GM12878 (cell line): Measurements from ENCODE around the gene ZACN. TPM values are rescaled to one million over a fixed set of nuclear protein-coding genes. Genes with fewer than 3 reads are reported as not detected.
A peak's percentile ranks its signal among the peaks of the same experiment; 100 is the strongest.

Experiments used
- ATAC-seq: fragments of 200-7000 bp; cut with Tn5 transposase; 3 replicates; pipeline ENCODE4 v1.9.1; 2020; ENCODE audit warnings: mild to moderate bottlenecking, moderate library complexity
- BruUV-seq: library from RNA; stranded (reverse); fragments of 400-500 nt; replicated peaks from 2 replicates; lab custom pipeline; 2021; lab: Mats Ljungman, UMichigan
- CTCF ChIA-PET: fragments of 300-600 bp; sonication (Branson Sonifier 250); formaldehyde crosslinking; extraction: SDS; loops from one replicate; lab custom pipeline; 2021; ENCODE audit warnings: inconsistent platforms; lab: Yijun Ruan, JAX
- POLR2A ChIA-PET: fragments of 350-600 bp; formaldehyde crosslinking; extraction: SDS; loops from one replicate; lab custom pipeline; 2021; ENCODE audit warnings: inconsistent platforms; lab: Charles Lee
- RAD21 ChIA-PET: fragments of 300-600 bp; sonication (Branson Sonifier 250); formaldehyde crosslinking; loops from one replicate; lab custom pipeline; 2023; ENCODE audit warnings: antibody characterized with exemption; ENCODE audit not compliant: unreplicated experiment; lab: Charles Lee
- SMC1A ChIA-PET: fragments of 300-600 bp; sonication (Branson Sonifier 250); formaldehyde crosslinking; loops from one replicate; lab custom pipeline; 2023; ENCODE audit not compliant: unreplicated experiment, uncharacterized antibody; lab: Charles Lee
- DNase-seq: peaks from one replicate; pipeline ENCODE4 v3.0.0-alpha.2; 2011; ENCODE audit warnings: low read depth, low spot score
- FAIRE-seq: peaks from 3 replicates; lab custom pipeline; 2011; peaks lifted over from hg19 to GRCh38; lab: Jason Lieb, UNC
- H2AFZ ChIP-seq: 2 replicates; pipeline ENCODE4 v1.6.0; 2011; ENCODE audit warnings: low read depth, low read length, control low read depth; ENCODE audit not compliant: control insufficient read depth
- H3K27ac ChIP-seq: 2 replicates; pipeline ENCODE4 v1.5.1; 2011; ENCODE audit warnings: control low read depth; ENCODE audit not compliant: control insufficient read depth, insufficient read depth
- H3K27me3 ChIP-seq, 2 experiments: replicated peaks in 1 of 2; 2 replicates each; pipeline versions ENCODE4 v1.6.0 to v1.6.1; 2011; ENCODE audit warnings: low read length in 1 of 2; ENCODE audit not compliant: control insufficient read depth in 2 of 2, insufficient read depth in 2 of 2
- H3K36me3 ChIP-seq, 2 experiments: 2 replicates each; pipeline ENCODE4 v1.5.1; 2011; ENCODE audit warnings: low read length in 1 of 2; ENCODE audit not compliant: control insufficient read depth in 2 of 2, insufficient read depth in 2 of 2
- H3K4me1 ChIP-seq: 2 replicates; pipeline ENCODE4 v1.6.1; 2011; ENCODE audit warnings: mild to moderate bottlenecking, low read length, moderate library complexity, mixed read lengths; ENCODE audit not compliant: control insufficient read depth, insufficient read depth
- H3K4me2 ChIP-seq: 2 replicates; pipeline ENCODE4 v1.6.0; 2011; ENCODE audit warnings: control low read depth; ENCODE audit not compliant: control insufficient read depth, insufficient read depth
- H3K4me3 ChIP-seq: fragments of 200-600 bp; sonication (generic); 2 replicates; pipeline ENCODE4 v1.5.1; 2016
- H3K79me2 ChIP-seq: 2 replicates; pipeline ENCODE4 v1.6.0; 2011; ENCODE audit warnings: low read length; ENCODE audit not compliant: control insufficient read depth, insufficient read depth
- H3K9ac ChIP-seq: 2 replicates; pipeline ENCODE4 v1.8.0; 2011; ENCODE audit warnings: low read length, control low read depth, mixed read lengths; ENCODE audit not compliant: control insufficient read depth, insufficient read depth
- H3K9me3 ChIP-seq: replicated peaks from 3 replicates; pipeline ENCODE4 v1.5.1; 2011; ENCODE audit warnings: mild to moderate bottlenecking, low read length; ENCODE audit not compliant: control insufficient read depth, insufficient read depth
- H4K20me1 ChIP-seq: 2 replicates; pipeline ENCODE4 v1.6.0; 2011; ENCODE audit not compliant: control insufficient read depth, insufficient read depth
- BACH1 ChIP-seq: fragments of 450-650 bp; IDR thresholded peaks from 2 replicates; pipeline ENCODE4 v1.6.1; 2017; ENCODE audit warnings: mild to moderate bottlenecking, borderline replicate concordance
- BRCA1 ChIP-seq: IDR thresholded peaks from 2 replicates; pipeline ENCODE4 v1.6.1; 2011; ENCODE audit warnings: low read depth, low read length, improper control_type of control experiment
- CHD1 ChIP-seq: IDR thresholded peaks from 2 replicates; pipeline ENCODE4 v1.6.1; 2012; ENCODE audit warnings: low read depth, low read length, improper control_type of control experiment
- CREB1 ChIP-seq: IDR thresholded peaks from 2 replicates; pipeline ENCODE4 v1.6.1; 2012; ENCODE audit warnings: low read depth, mild to moderate bottlenecking, inconsistent platforms
- CUX1 ChIP-seq: IDR thresholded peaks from 2 replicates; pipeline ENCODE4 v1.6.1; 2012; ENCODE audit warnings: improper control_type of control experiment, low read depth, low read length; ENCODE audit not compliant: insufficient replicate concordance
- KDM1A ChIP-seq: fragments of 200-600 bp; sonication (generic); IDR thresholded peaks from 2 replicates; pipeline ENCODE4 v1.6.1; 2016; ENCODE audit warnings: borderline replicate concordance
- NBN ChIP-seq: fragments of 450-650 bp; IDR thresholded peaks from 2 replicates; pipeline ENCODE4 v1.6.1; 2016
- NFYB ChIP-seq: IDR thresholded peaks from 2 replicates; pipeline ENCODE4 v1.6.1; 2011; ENCODE audit warnings: low read depth, mild to moderate bottlenecking, low read length, improper control_type of control experiment, moderate library complexity; ENCODE audit not compliant: insufficient read depth
- PAX8 ChIP-seq: fragments of 450-650 bp; IDR thresholded peaks from 2 replicates; pipeline ENCODE4 v1.6.1; 2017; ENCODE audit warnings: mild to moderate bottlenecking, moderate library complexity
- POLR2AphosphoS2 ChIP-seq: IDR thresholded peaks from 2 replicates; pipeline ENCODE4 v1.6.1; 2011; ENCODE audit warnings: low read depth, mild to moderate bottlenecking, low read length, improper control_type of control experiment, moderate library complexity
- RB1 ChIP-seq: fragments of 450-650 bp; formaldehyde crosslinking; IDR thresholded peaks from 2 replicates; pipeline ENCODE4 v1.6.1; 2017; ENCODE audit warnings: mild to moderate bottlenecking, borderline replicate concordance
- SIN3A ChIP-seq: IDR thresholded peaks from 2 replicates; pipeline ENCODE4 v1.6.1; 2012; ENCODE audit warnings: low read depth, low read length, improper control_type of control experiment
- ZBTB4 ChIP-seq: fragments of 450-650 bp; formaldehyde crosslinking; IDR thresholded peaks from 2 replicates; pipeline ENCODE4 v1.4.0; 2022; ENCODE audit warnings: mild to moderate bottlenecking, moderate library complexity
- WGBS: methylation state at CpG from one replicate; pipeline ENCODE4 v1.1.6; 2016; ENCODE audit warnings: low lambda C conversion rate; ENCODE audit not compliant: insufficient replicate concordance, insufficient coverage; ENCODE audit errors: missing lambda C conversion rate; 5-methylcytosine and 5-hydroxymethylcytosine counted together
- in situ Hi-C: fragments of 300-500 bp; cut with MboI; formaldehyde crosslinking; loops from 9 replicates; pipeline ENCODE4 v1.14.3; 2018; ENCODE audit warnings: mixed read lengths
- intact Hi-C: fragments of 100-400 bp; cut with micrococcal nuclease; formaldehyde crosslinking; loops from one replicate; pipeline ENCODE4 v1.14.2; 2022; ENCODE audit not compliant: unreplicated experiment
- polyA plus RNA-seq, 11 experiments: library from polyadenylated mRNA; depleted of rRNA in 4 of 11; unstranded in 6 of 11; stranded (reverse) in 5 of 11; fragments of >200 nt; fragmentation: Nextera tagmentation in 4 of 11; fragmentation: Illumina TruSeq in 1 of 11; extraction: Ambion mirVana in 4 of 11; extraction: Trizol in 1 of 11; gene quantifications; 1 replicate in 1 of 11; 2 replicates in 10 of 11; pipeline versions ENCODE4 v1.2.1 to v1.2.3, GENCODE V29; 2011 to 2016; ENCODE audit warnings: inconsistent platforms in 2 of 11, missing spikeins in 2 of 11, low read depth in 1 of 11
- total RNA-seq, 4 experiments: library from RNA; depleted of rRNA in 3 of 4; stranded (reverse); fragments of >200 nt in 3 of 4; fragmentation: Illumina TruSeq in 1 of 4; extraction: Trizol in 1 of 4; gene quantifications; 2 replicates each; pipeline versions ENCODE4 v1.2.1 to v1.2.3, GENCODE V29; 2013 to 2021

The ZACN gene
- total and polyA plus RNA-seq, 10 of the 15 experiments (the other 5 are each of a cell fraction or from before 2014, with no cell fraction given), result 0.06 to 11.3 (median 0.47) TPM; not detected in 2

- no peaks in the 10 kb centered on the region for H3K79me2 ChIP-seq
- 91% methylated on average over 6 of the region's 6 CpGs for WGBS
- ChIA-PET POLR2A (no interaction called here), SMC1A (no interaction called here), CTCF (no interaction called here), RAD21 (no interaction called here)
- H2AFZ ChIP-seq, result no peak overlapping the region
- H3K9me3 ChIP-seq, result no peaks in the 10 kb centered on the region
- H3K9ac ChIP-seq, result no peak overlapping the region
- no peak overlapping the region for H3K27ac ChIP-seq
- in situ Hi-C loops, result no loop called here
- no peak overlapping the region for H3K4me2 ChIP-seq
- ATAC-seq (no peak), DNase-seq (no peak), FAIRE-seq (no peak)
- no peak overlapping the region for H3K4me3 ChIP-seq
- intact Hi-C loops, result no loop called here
- H3K27me3 ChIP-seq, result no peaks in the 10 kb centered on the region
- BruUV-seq, result TSS peak; percentile 67
- no peaks in the 10 kb centered on the region for H4K20me1 ChIP-seq
- peaks cover 24 to 38% of the 10 kb centered on the region in 2 experiments for H3K36me3 ChIP-seq
- no peaks in the 10 kb centered on the region for H3K4me1 ChIP-seq
- TF ChIP-seq CREB1 (no peak), SIN3A (no peak), ZBTB4 (CRISPR knock-in tag) (no peak), RB1 (no peak), NBN (no peak), BACH1 (no peak), KDM1A (no peak), PAX8 (no peak), BRCA1 (no peak), POLR2AphosphoS2 (no peak), CHD1 (no peak), NFYB (no peak), CUX1 (no peak)
These were observed 39.9 kb upstream of the ZACN start for GRCh38 chr17:76039121-76039520.
